Left colon (tissue), 2 donors: ENCODE results near the gene TTC38. TPM values are rescaled to one million over a fixed set of nuclear protein-coding genes. Genes with fewer than 3 reads are reported as not detected.
A peak's percentile ranks its signal among the peaks of the same experiment; 100 is the strongest.

Source experiments
- ATAC-seq: fragments of 200-7000 bp; cut with Tn5 transposase; one replicate; pipeline ENCODE4 v1.9.1; 2020; ENCODE audit warnings: mild to moderate bottlenecking, moderate library complexity
- DNase-seq, 2 donors: peaks; one replicate each; pipeline ENCODE4 v3.0.0-alpha.2; 2020
- intact Hi-C, 2 donors: fragments of 100-400 bp; cut with DNase I in 1 of 2; cut with micrococcal nuclease in 1 of 2; formaldehyde crosslinking; loops; one replicate each; pipeline versions ENCODE4 v1.11.2 to v1.14.0; 2022; cut with DNase I, micrococcal nuclease
- long read RNA-seq: library from polyadenylated mRNA; unstranded; transcript quantifications from one replicate; pipeline ENCODE4 v2.0.0, GENCODE V29; 2021
- total RNA-seq, 2 donors: library from RNA; stranded (reverse); fragmentation: NEBNext Ultra II Directional; extraction: Animal tissue kit (Norgen Biotek cat#: 25700); gene quantifications; one replicate each; pipeline ENCODE4 v1.2.1, GENCODE V29; 2021
- donor health status: DM: no; HTN: no; CAD: no.
- donor health status: DM: yes; HTN: yes; CAD: no.

The TTC38 gene
- 100 to 1,000 TPM; 118 to 132 TPM for total RNA-seq
- long read RNA-seq, transcript TTC38-201 (14 exons, 2,610 nt): major isoform, 108 of 153 reads
- long read RNA-seq, partial matches to known transcripts: 34 of 153 reads
- long read RNA-seq, other reads (novel, unspliced or antisense): 11 of 153 reads

- ATAC-seq (peak; percentile 86), DNase-seq (peak; percentile 92 to 93)
- intact Hi-C loops: no loop called here
These were observed at the start of gene TTC38 for GRCh38 chr22:46267431-46268279. TSS of gene TTC38 (plus strand) at chr22:46268008. CDS start at chr22:46268040, 32 bp downstream.

- ATAC-seq: peak; percentile 30
- no peak for DNase-seq
These were observed 48.2 kb upstream of the TTC38 start for GRCh38 chr22:46219636-46220035.

GRCh38 chr22:46220921-46221320 is 46.9 kb upstream of the TTC38 start:
- intact Hi-C loops: no loop called here
- DNase-seq (no peak), ATAC-seq (no peak)

More at GRCh38 chr22:46219636-46220035, 48.2 kb upstream of the TTC38 start:
- intact Hi-C loops: no loop called here

DNA sequence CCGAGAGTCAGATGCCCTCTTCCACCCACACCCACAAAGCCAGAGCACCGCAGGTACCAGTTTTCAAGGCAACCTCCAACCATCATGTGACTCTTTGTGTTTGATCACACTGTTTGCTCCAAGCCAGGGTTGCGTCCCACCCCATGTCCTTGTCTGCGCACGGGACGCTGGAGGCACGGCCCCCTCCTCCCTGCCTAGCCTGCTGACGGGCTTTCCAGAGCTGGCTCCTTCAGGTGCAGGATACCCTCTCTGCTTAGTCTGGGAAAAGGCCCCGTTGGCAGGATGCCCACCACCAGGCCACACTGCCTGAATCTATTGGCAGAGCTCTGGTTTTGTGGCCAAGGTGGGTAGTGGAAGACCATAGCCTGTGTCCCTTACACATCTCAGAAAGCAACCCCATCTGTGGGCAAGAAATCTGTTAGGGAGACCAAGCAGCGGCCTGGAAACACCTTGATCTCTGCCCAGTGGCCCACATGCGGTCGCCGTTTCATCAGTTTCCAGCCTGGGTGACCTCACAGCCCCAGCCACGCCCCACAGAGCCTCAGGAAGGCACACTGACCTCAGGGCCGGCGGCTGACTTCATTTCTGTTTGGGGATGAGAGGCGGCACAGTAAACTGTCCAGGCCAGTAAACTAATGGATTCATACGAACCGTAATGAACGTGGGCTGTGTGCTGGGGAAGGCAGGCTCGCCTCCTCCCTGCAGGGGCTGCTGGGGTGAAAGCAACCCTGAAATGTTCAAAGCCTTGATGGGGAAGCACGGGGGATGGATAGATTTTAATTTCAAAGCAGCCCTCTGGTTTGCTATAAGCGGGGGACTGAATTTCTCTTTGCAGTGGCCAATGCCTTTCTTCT is 43.5 kb upstream of the TTC38 start:
- DNase-seq (no peak), ATAC-seq (no peak)
- intact Hi-C loops: no loop called here

DNA sequence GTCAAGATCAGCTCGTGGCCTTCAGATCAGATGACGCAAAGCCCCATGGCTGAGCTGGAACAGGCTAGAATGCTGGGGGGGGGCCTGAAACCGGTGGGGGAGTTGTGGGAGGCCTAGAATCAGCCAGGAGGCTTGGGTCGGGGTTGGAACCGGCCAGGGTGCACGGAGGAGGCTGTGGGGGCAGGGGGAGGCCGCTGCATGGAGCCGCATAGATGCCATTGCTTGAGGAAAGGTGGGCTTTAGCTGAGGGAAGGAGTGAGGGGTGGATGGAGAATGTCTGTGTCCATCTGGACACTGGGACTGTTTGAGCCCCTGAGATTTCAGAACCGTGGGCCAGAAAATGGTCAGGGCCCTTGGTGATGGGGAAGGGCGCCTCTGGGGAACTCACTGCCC is 42.9 kb upstream of the TTC38 start:
- no peak for ATAC-seq
- no peak for DNase-seq
- intact Hi-C loops: no loop called here

DNA sequence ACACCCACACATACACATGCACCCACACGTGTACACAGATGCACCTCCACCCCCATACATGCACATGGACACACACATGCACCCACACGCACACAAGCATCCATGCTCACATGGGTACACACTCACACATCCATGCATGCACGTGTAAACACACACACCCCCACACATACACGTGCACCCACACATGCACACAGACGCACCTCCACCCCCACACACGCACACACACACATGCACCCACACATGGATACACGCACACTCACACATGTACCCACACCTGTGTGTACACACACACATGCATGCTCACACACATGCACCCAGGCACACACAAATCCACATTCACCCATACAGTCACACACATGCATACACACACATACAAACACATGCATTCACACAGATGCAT is 42.2 kb upstream of the TTC38 start:
- DNase-seq (no peak), ATAC-seq (peak; percentile 11)
- intact Hi-C loops: no loop called here

DNA sequence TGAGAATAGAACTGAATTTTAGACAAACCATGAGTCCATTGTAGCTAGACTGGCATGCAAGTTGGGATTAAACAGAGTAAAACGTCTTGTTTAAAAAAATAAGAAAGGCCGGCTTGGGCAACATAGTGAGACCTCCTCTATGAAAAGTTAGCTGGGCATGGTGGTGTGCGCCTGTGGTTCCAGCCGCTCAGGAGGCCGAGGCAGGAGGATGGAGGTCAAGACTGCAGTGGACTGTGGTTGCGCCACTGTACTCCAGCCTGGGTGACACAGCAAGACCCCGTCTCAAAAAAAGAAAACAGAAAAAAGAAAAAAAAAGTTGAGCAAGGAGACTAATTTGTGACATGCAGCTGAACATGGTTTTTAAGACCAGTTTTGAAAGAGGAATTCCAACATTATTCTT is 41.2 kb upstream of the TTC38 start:
- intact Hi-C loops: no loop called here
- DNase-seq (no peak), ATAC-seq (no peak)

- intact Hi-C loops: no loop called here
- no peak for DNase-seq
- no peak for ATAC-seq
These were observed 38.1 kb upstream of the TTC38 start for GRCh38 chr22:46229701-46230100.

GRCh38 chr22:46230262-46230901 is 37.4 kb upstream of the TTC38 start:
- ATAC-seq (no peak), DNase-seq (no peak)
- intact Hi-C loops: no loop called here

DNA sequence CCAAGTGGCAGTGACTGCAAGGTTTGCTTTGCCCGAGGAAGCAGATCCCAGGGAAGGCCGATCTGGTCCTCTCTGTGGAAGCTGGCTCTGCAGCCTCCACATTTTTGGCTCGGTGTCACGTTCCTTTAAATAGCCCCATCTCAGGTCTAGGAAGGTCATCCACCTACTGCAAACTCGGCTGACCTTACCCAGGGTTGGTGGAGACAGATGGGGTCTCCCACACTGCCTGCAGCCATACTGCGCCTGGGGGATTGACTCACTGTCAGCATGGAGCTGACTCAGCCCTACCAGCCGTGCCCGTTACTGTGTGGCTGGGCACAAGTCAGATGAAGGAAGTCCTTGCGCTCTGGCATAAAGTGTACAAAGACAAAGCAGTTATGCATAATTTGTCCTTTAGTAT is 34.6 kb upstream of the TTC38 start:
- intact Hi-C loops: no loop called here
- DNase-seq: no peak
- ATAC-seq: peak; percentile 39

DNA sequence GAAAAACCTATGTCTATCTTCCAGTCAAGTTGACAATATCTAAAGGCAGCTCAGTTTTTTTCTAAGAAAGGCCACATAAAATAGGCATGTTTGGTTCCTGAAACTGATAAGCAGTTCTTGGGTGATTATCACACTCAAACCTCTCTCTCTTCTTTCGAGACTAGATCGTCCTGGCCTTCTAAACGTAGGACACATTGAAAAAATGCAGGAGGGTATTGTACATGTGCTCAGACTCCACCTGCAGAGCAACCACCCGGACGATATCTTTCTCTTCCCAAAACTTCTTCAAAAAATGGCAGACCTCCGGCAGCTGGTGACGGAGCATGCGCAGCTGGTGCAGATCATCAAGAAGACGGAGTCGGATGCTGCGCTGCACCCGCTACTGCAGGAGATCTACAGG is 32.8 kb upstream of the TTC38 start:
- DNase-seq (no peak), ATAC-seq (no peak)
- intact Hi-C loops: no loop called here

DNA sequence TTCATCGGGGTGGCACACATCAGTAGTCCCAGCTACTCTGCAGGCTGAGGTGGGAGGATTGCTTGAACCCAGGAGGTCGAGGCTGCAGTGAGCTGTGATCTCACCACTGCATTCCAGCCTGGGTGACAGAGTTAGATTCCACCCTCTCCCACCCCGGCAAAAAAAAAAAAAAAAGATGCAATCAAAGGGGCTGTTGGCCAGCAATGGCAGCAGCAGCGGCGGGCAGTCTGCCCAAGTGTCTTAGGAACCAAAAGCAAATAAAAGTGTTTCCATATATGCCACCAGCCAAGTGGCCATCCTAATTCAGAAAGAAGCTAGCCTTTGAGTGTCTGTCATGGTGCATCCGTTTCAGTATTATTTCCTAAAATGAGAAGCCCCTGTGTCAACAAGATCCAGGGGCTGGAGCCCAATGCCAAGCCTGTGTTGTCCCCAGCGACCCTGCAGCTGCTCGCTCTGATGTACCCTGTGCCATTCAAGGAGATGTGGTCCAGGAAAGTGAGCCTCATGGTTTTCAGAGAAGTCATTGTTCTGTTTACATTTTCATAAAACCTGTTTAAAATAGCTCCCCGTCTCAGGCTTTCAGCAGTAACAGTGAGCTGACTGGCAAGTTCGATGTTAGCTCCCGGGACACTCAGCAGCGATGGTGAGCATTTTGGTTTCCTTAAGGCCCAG is 30.2 kb upstream of the TTC38 start:
- ATAC-seq (no peak), DNase-seq (no peak)
- intact Hi-C loops: no loop called here

- no peak for ATAC-seq
- intact Hi-C loops: no loop called here
These were observed 29.3 kb upstream of the TTC38 start for GRCh38 chr22:46238541-46238940.

GRCh38 chr22:46239261-46240048 is 28.4 kb upstream of the TTC38 start:
- intact Hi-C loops: no loop called here
- no peak for DNase-seq
- ATAC-seq: no peak

More at GRCh38 chr22:46238541-46238940, 29.3 kb upstream of the TTC38 start:
- DNase-seq: no peak

- intact Hi-C loops: no loop called here
- ATAC-seq (no peak), DNase-seq (no peak)
These were observed 27.7 kb upstream of the TTC38 start for GRCh38 chr22:46240073-46240472.

GRCh38 chr22:46240506-46240905 is 27.3 kb upstream of the TTC38 start:
- DNase-seq (no peak), ATAC-seq (no peak)
- intact Hi-C loops: no loop called here

DNA sequence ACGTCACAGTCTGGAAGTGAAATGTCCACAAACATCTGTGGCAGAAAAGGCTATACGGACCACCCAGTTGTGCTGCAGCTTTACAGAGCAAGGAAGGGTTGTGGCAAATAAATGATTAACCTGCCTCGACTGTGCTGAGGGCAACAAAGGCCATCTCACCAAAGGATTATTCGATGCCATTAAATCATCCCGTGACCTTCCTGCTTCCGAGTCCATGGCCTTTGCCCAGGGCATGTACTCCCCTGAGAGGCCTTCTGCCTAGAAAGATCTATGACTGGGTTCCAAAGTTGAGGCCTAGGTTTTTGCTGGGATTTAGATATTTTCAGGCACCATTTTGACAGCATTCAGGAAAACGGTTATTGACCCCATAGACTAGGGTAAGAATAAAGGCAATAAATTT is 26.9 kb upstream of the TTC38 start:
- intact Hi-C loops: no loop called here
- peak; percentile 40 for ATAC-seq
- no peak for DNase-seq

DNA sequence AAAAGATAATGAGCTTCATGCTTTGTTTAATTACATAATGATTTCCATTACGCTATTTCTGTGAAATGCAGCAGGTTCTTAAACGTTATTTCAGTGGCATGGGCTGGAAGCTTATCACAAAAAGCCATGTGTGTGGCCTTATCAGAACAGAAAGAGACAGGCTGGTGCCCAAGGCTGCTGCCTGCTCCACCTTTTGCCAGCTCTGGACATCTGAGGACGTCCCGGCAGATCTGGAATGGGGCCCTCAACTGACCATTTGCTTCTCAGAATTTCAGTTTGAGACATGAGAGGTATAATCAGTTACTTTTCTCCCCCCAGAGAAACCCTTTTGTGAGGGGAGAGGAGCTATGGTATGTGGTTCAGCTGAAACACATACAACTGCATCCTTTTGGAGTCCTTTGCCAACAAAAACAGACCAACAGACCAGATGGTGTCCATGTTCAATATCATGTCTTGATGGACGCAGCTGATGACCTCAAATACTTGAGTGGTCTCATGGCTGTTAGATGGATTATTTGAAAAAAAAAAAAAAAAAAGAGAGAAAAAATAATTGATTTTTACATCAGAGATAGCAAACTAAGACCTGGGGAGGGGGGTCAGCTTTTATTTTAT is 26.3 kb upstream of the TTC38 start:
- no peak for DNase-seq
- intact Hi-C loops: no loop called here
- ATAC-seq: no peak
